GM12891 (cell line): ENCODE data around the gene PCDH15.

Source experiments
- POLR2A ChIP-seq: IDR thresholded peaks from 2 replicates; pipeline ENCODE4 v1.6.1; 2011; ENCODE audit warnings: low read depth, low read length, control low read depth
- POLR2AphosphoS5 ChIP-seq: IDR thresholded peaks from 2 replicates; pipeline ENCODE4 v1.6.1; 2011; ENCODE audit warnings: low read depth, low read length, control low read depth
- TAF1 ChIP-seq: IDR thresholded peaks from 2 replicates; pipeline ENCODE4 v1.6.1; 2011; ENCODE audit warnings: low read depth, low read length, control low read depth

GRCh38 chr10:54148508-54148907, 652.5 kb downstream of the PCDH15 start:
- TF ChIP-seq POLR2A (no peak), POLR2AphosphoS5 (no peak), TAF1 (no peak)
